ENCODE measurements around the gene STON2.

GRCh38 chr14:81330619-81331122 is 69.5 kb downstream of the STON2 start:
- no peak for TF ChIP-seq CTCF (IDR thresholded peaks at IDR 0.05)
- TF ChIP-seq POLR2A (IDR thresholded peaks at IDR 0.05), result no peak
